Activated T-helper 17 cell treated with anti-CD3 and anti-CD28 coated beads, Interleukin-2, amount 50 U/mL, for 72 hours (primary cell): Measurements from ENCODE around the gene MAGI1. TPM values are rescaled to one million over a fixed set of nuclear protein-coding genes. Genes with fewer than 3 reads are reported as not detected.

Experiments
- ATAC-seq: fragments of 150-1000 bp; cut with Tn5 transposase; replicated peaks from 2 replicates; pipeline ENCODE4 v1.10.0; 2021; ENCODE audit warnings: mild to moderate bottlenecking, moderate library complexity
- H3K27ac Mint-ChIP-seq: one replicate; pipeline ENCODE4 v1.8.0; 2022; ENCODE audit warnings: mixed read lengths
- H3K27me3 Mint-ChIP-seq: one replicate; pipeline ENCODE4 v1.8.0; 2022; ENCODE audit warnings: mixed read lengths
- H3K36me3 Mint-ChIP-seq: one replicate; pipeline ENCODE4 v1.8.0; 2022; ENCODE audit warnings: low read depth, mild to moderate bottlenecking, mixed read lengths
- H3K4me1 Mint-ChIP-seq: one replicate; pipeline ENCODE4 v1.8.0; 2022; ENCODE audit warnings: mixed read lengths
- H3K4me3 Mint-ChIP-seq: one replicate; pipeline ENCODE4 v1.8.0; 2022; ENCODE audit warnings: mild to moderate bottlenecking, mixed read lengths
- H3K9me3 Mint-ChIP-seq: one replicate; pipeline ENCODE4 v1.8.0; 2022; ENCODE audit warnings: mixed read lengths
- total RNA-seq, 2 donors: library from RNA; stranded (reverse); gene quantifications; one replicate each; pipeline ENCODE4 v1.2.3, GENCODE V29; 2022

Gene MAGI1
- total RNA-seq, 2 donors from 2014 or later: 0.06 TPM; not detected in 1

- Mint-ChIP-seq H3K4me3 (no peak overlapping the region), H3K4me1 (no peaks in the 10 kb centered on the region), H3K27me3 (no peaks in the 10 kb centered on the region), H3K9me3 (peaks cover 3% of the 10 kb centered on the region), H3K36me3 (no peaks in the 10 kb centered on the region), H3K27ac (no peak overlapping the region)
- no peak for ATAC-seq
These were observed 594.8 kb downstream of the MAGI1 start for GRCh38 chr3:65443739-65444446.

GRCh38 chr3:65439641-65440284 is 599.0 kb downstream of the MAGI1 start:
- Mint-ChIP-seq H3K9me3 (peaks cover 7% of the 10 kb centered on the region), H3K27me3 (no peaks in the 10 kb centered on the region), H3K36me3 (no peaks in the 10 kb centered on the region), H3K4me1 (no peaks in the 10 kb centered on the region), H3K4me3 (no peak overlapping the region), H3K27ac (no peak overlapping the region)
- no peak for ATAC-seq

- Mint-ChIP-seq H3K36me3 (no peaks in the 10 kb centered on the region), H3K27ac (no peak overlapping the region), H3K4me3 (no peak overlapping the region), H3K9me3 (peaks cover 7% of the 10 kb centered on the region), H3K4me1 (no peaks in the 10 kb centered on the region), H3K27me3 (no peaks in the 10 kb centered on the region)
- no peak for ATAC-seq
These were observed 600.1 kb downstream of the MAGI1 start for GRCh38 chr3:65438612-65439011.

- H3K36me3 Mint-ChIP-seq: no peaks in the 10 kb centered on the region
- no peaks in the 10 kb centered on the region for H3K4me1 Mint-ChIP-seq
- no peak overlapping the region for H3K27ac Mint-ChIP-seq
- no peaks in the 10 kb centered on the region for H3K27me3 Mint-ChIP-seq
- H3K9me3 Mint-ChIP-seq: peaks cover 7% of the 10 kb centered on the region
- ATAC-seq: no peak
- H3K4me3 Mint-ChIP-seq: no peak overlapping the region
These were observed 600.6 kb downstream of the MAGI1 start for GRCh38 chr3:65438096-65438495.

- H3K4me1 Mint-ChIP-seq: no peaks in the 10 kb centered on the region
- peaks cover 7% of the 10 kb centered on the region for H3K9me3 Mint-ChIP-seq
- H3K27ac Mint-ChIP-seq: no peak overlapping the region
- no peaks in the 10 kb centered on the region for H3K27me3 Mint-ChIP-seq
- no peaks in the 10 kb centered on the region for H3K36me3 Mint-ChIP-seq
- ATAC-seq: no peak
- no peak overlapping the region for H3K4me3 Mint-ChIP-seq
These were observed 602.1 kb downstream of the MAGI1 start for GRCh38 chr3:65436580-65436979.

- Mint-ChIP-seq H3K4me1 (no peaks in the 10 kb centered on the region), H3K4me3 (no peak overlapping the region), H3K9me3 (peaks cover 7% of the 10 kb centered on the region), H3K27me3 (no peaks in the 10 kb centered on the region), H3K27ac (no peak overlapping the region), H3K36me3 (no peaks in the 10 kb centered on the region)
- no peak for ATAC-seq
These were observed 605.2 kb downstream of the MAGI1 start for GRCh38 chr3:65433480-65433879.

- Mint-ChIP-seq H3K4me3 (no peak overlapping the region), H3K27me3 (no peaks in the 10 kb centered on the region), H3K4me1 (no peaks in the 10 kb centered on the region), H3K9me3 (peaks cover 5% of the 10 kb centered on the region), H3K27ac (no peak overlapping the region), H3K36me3 (no peaks in the 10 kb centered on the region)
- no peak for ATAC-seq
These were observed 606.2 kb downstream of the MAGI1 start for GRCh38 chr3:65432388-65433003.

- no peak for ATAC-seq
- Mint-ChIP-seq H3K4me3 (no peak overlapping the region), H3K9me3 (no peaks in the 10 kb centered on the region), H3K27ac (no peak overlapping the region), H3K27me3 (no peaks in the 10 kb centered on the region), H3K4me1 (no peaks in the 10 kb centered on the region), H3K36me3 (no peaks in the 10 kb centered on the region)
These were observed 612.8 kb downstream of the MAGI1 start for GRCh38 chr3:65425880-65426279.

GRCh38 chr3:65422154-65422553 is 616.6 kb downstream of the MAGI1 start:
- no peak overlapping the region for H3K4me3 Mint-ChIP-seq
- no peaks in the 10 kb centered on the region for H3K36me3 Mint-ChIP-seq
- no peaks in the 10 kb centered on the region for H3K4me1 Mint-ChIP-seq
- peaks cover 17% of the 10 kb centered on the region for H3K9me3 Mint-ChIP-seq
- no peak for ATAC-seq
- no peaks in the 10 kb centered on the region for H3K27me3 Mint-ChIP-seq
- no peak overlapping the region for H3K27ac Mint-ChIP-seq

- no peaks in the 10 kb centered on the region for H3K4me1 Mint-ChIP-seq
- H3K27ac Mint-ChIP-seq: no peak overlapping the region
- no peak for ATAC-seq
- H3K27me3 Mint-ChIP-seq: no peaks in the 10 kb centered on the region
- H3K9me3 Mint-ChIP-seq: peaks cover 24% of the 10 kb centered on the region
- H3K36me3 Mint-ChIP-seq: no peaks in the 10 kb centered on the region
- H3K4me3 Mint-ChIP-seq: no peak overlapping the region
These were observed 619.5 kb downstream of the MAGI1 start for GRCh38 chr3:65419233-65419632.

GRCh38 chr3:65413891-65414290 is 624.8 kb downstream of the MAGI1 start:
- H3K36me3 Mint-ChIP-seq: no peaks in the 10 kb centered on the region

GRCh38 chr3:65412588-65412987 is 626.1 kb downstream of the MAGI1 start:
- H3K36me3 Mint-ChIP-seq: no peaks in the 10 kb centered on the region
- H3K27ac Mint-ChIP-seq: no peak overlapping the region
- no peaks in the 10 kb centered on the region for H3K27me3 Mint-ChIP-seq
- no peak for ATAC-seq
- no peaks in the 10 kb centered on the region for H3K4me1 Mint-ChIP-seq
- H3K9me3 Mint-ChIP-seq: peaks cover 14% of the 10 kb centered on the region
- H3K4me3 Mint-ChIP-seq: no peak overlapping the region

More at GRCh38 chr3:65413891-65414290, 624.8 kb downstream of the MAGI1 start:
- Mint-ChIP-seq H3K4me1 (no peaks in the 10 kb centered on the region), H3K27me3 (no peaks in the 10 kb centered on the region), H3K9me3 (peaks cover 17% of the 10 kb centered on the region), H3K4me3 (no peak overlapping the region), H3K27ac (no peak overlapping the region)
- ATAC-seq: no peak

- Mint-ChIP-seq H3K27me3 (no peaks in the 10 kb centered on the region), H3K4me3 (no peak overlapping the region), H3K4me1 (no peaks in the 10 kb centered on the region), H3K36me3 (no peaks in the 10 kb centered on the region), H3K9me3 (peaks cover 14% of the 10 kb centered on the region), H3K27ac (no peak overlapping the region)
- no peak for ATAC-seq
These were observed 627.4 kb downstream of the MAGI1 start for GRCh38 chr3:65411367-65411766.

GRCh38 chr3:65409176-65409569 is 629.5 kb downstream of the MAGI1 start:
- Mint-ChIP-seq H3K36me3 (no peaks in the 10 kb centered on the region), H3K4me1 (no peaks in the 10 kb centered on the region), H3K27me3 (no peaks in the 10 kb centered on the region), H3K9me3 (peaks cover 6% of the 10 kb centered on the region), H3K27ac (no peak overlapping the region), H3K4me3 (no peak overlapping the region)
- no peak for ATAC-seq

GRCh38 chr3:65408531-65409175 is 630.1 kb downstream of the MAGI1 start:
- Mint-ChIP-seq H3K27ac (no peak overlapping the region), H3K4me1 (no peaks in the 10 kb centered on the region), H3K4me3 (no peak overlapping the region), H3K36me3 (no peaks in the 10 kb centered on the region), H3K27me3 (no peaks in the 10 kb centered on the region), H3K9me3 (peaks cover 5% of the 10 kb centered on the region)
- ATAC-seq: no peak
